Measurements from ENCODE around the gene LARP4B. TPM values are rescaled to one million over a fixed set of nuclear protein-coding genes. Genes with fewer than 3 reads are reported as not detected.

The LARP4B gene
- total RNA-seq, 1 experiment from 2014 or later = 31.3 TPM

DNA sequence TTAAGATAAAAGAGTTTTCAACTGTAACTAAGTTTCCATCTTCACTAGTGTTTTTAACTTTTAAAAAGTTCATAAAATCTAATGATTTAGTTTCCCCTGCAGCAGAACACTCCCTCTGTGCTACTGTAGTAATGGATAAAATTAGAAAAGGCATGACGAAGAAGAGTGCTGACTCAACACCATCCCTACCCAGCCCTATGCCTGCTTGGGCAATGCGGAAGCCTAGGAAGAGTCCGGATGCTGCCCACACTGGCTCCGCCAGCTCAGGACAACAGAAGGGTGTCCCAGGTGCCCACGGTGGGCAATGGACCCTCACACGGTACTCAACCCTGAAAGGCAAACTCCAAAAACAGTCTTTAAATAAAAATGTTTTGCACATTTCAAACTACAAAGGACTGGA is 118.2 kb downstream of the LARP4B start:
- H3K4me3 ChIP-seq (ENCODE audit: insufficient read depth, low read depth, low read length) = no peak overlapping the region
- H3K36me3 ChIP-seq (replicated peaks; ENCODE audit: control insufficient read depth, insufficient read depth, low read length) = peaks cover 47% of the 10 kb centered on the region
- no peak for DNase-seq
- H3K27me3 ChIP-seq (ENCODE audit: control insufficient read depth, insufficient read depth, low read length) = no peaks in the 10 kb centered on the region

DNA sequence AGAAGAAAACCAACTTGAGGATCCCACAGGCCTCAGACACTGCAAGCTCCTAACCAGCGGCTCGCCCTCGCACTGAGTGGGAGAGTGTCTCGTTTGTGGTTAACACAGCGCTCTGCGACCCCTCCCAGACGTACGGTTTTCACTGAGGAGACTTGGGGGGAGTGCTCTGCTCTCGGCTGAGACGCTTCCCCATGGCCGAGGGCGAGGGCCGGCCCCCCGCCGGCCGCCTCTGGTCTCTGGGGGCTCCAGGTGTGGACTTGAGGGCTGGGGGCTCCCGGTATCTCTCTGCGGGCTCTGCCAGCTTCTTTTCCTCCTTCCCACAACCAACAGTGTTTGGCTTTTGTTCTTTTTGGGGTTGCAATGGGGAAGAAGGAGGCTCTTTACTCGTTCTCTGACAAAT is 118.7 kb downstream of the LARP4B start:
- no peak for DNase-seq
- H3K36me3 ChIP-seq (replicated peaks; ENCODE audit: control insufficient read depth, insufficient read depth, low read length) = peaks cover 47% of the 10 kb centered on the region
- no peaks in the 10 kb centered on the region for H3K27me3 ChIP-seq (ENCODE audit: control insufficient read depth, insufficient read depth, low read length)
- H3K4me3 ChIP-seq (ENCODE audit: insufficient read depth, low read depth, low read length) = no peak overlapping the region

DNA sequence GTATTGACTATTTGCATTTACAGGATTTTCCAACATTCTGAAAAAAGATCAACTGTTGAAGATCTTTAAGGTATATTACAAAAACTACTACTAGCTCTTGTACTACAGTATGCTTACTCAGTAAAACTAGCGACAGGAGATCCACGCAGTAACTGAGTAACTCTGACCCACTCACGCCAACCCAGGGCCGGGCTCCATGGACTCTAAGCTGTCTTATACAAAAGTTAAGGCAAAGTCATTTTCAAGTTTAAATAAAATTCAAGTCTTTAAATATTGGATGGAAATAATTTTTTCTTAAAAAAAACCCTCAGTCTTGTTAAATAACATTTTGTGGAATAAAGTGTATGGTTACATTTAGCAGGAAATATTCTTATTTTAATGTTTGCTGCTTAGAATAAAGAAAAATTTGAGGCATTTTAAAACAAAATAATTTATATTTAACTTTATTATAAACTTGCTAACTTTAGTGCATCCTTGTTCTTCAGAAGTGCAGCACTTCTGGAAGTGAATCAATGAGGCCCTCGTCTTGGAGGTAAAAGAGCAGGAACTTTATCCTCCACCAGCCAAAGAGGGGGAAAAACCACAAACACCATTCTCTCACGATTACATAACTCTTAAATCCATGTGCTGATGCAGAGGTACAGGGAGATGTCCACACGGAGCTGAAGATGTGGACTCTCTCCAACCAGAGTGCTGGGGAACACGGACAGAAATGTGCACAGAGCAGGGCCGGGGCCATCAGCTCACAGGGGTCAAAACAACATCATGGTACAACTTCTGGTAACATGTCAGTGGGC is 119.9 kb downstream of the LARP4B start:
- no peak for DNase-seq
- Histone ChIP-seq H3K27me3 (ENCODE audit: control insufficient read depth, insufficient read depth, low read length) (no peaks in the 10 kb centered on the region), H3K4me3 (ENCODE audit: insufficient read depth, low read depth, low read length) (no peak overlapping the region), H3K36me3 (replicated peaks; ENCODE audit: control insufficient read depth, insufficient read depth, low read length) (peaks cover 44% of the 10 kb centered on the region)

DNA sequence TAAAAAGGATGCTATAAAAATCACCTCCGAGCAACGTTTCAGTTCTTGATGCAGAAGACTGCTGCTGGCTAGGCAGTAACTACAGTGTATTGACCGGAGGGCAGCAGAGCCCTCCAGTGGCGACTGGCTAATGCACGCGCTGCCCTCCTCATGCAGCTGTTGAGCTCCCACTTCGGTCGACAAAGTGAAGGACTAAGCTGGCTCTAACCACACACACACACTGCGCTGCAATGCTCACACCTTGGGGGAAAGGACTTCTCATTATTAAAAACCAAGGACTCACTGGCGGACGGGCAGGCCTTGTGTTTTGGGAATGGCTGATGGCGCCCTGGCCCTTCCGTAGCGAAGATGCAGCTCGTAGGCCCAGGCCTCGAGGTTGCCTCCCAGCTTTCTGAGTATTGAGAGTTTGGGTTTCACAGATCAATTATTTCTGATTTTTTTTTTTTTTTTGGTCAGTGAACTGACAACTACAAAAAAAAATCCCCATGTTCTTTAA is 121.1 kb downstream of the LARP4B start:
- peak; percentile 83 for DNase-seq
- peaks cover 36% of the 10 kb centered on the region for H3K36me3 ChIP-seq (replicated peaks; ENCODE audit: control insufficient read depth, insufficient read depth, low read length)
- no peak overlapping the region for H3K4me3 ChIP-seq (ENCODE audit: insufficient read depth, low read depth, low read length)
- no peaks in the 10 kb centered on the region for H3K27me3 ChIP-seq (ENCODE audit: control insufficient read depth, insufficient read depth, low read length)

DNA sequence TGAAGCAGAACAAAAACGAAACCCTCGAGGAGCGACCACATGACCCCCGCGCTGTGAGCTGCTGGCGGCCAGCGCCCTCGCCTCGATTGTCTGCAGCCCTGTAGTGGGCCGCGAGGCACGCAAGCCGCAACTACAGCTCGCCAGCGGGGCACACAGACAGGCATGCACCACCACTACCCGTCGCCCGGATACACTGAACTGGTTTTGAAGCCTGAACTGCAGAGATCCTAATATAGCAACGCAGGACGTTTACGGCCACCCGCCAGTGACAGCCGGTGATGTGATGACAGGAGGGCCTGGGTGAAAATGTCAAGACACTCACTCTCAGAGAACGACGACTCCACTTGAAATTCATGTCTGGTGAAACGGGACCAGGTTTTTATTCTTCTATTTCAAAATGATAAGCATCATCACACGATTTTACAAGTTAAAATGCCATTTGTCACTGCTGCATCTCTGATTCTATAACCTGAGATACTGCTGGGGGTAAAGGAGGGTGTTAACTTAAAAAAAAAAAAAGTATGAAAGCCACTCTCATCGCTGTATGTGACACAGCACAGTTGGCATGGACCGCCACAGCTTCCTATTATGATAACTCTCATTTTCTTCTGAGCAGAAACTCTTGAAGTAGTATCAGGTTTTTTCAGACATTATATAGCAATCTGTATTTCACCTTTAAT is 121.7 kb downstream of the LARP4B start:
- no peaks in the 10 kb centered on the region for H3K27me3 ChIP-seq (ENCODE audit: control insufficient read depth, insufficient read depth, low read length)
- H3K4me3 ChIP-seq (ENCODE audit: insufficient read depth, low read depth, low read length) = no peak overlapping the region
- no peak for DNase-seq
- peaks cover 30% of the 10 kb centered on the region for H3K36me3 ChIP-seq (replicated peaks; ENCODE audit: control insufficient read depth, insufficient read depth, low read length)

DNA sequence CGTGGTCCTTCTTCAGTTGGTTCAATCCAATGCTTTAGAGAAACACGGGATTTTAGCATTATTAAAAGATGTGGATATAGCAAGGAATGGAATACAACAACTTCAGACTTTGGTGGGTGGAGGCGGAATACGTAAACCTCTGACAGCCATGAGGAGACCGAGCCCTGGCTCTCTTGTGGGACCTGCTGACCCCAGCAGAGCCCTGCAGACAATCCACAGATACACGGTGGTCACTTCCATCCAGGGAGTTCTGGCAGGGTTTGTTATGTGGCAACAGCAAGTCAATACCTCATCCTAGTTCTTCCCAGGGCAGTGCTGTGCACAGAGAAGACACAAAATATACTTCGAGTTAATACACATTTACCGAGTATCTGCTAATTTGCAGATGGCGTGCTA is 123.5 kb downstream of the LARP4B start:
- peaks cover 20% of the 10 kb centered on the region for H3K36me3 ChIP-seq (replicated peaks; ENCODE audit: control insufficient read depth, insufficient read depth, low read length)

DNA sequence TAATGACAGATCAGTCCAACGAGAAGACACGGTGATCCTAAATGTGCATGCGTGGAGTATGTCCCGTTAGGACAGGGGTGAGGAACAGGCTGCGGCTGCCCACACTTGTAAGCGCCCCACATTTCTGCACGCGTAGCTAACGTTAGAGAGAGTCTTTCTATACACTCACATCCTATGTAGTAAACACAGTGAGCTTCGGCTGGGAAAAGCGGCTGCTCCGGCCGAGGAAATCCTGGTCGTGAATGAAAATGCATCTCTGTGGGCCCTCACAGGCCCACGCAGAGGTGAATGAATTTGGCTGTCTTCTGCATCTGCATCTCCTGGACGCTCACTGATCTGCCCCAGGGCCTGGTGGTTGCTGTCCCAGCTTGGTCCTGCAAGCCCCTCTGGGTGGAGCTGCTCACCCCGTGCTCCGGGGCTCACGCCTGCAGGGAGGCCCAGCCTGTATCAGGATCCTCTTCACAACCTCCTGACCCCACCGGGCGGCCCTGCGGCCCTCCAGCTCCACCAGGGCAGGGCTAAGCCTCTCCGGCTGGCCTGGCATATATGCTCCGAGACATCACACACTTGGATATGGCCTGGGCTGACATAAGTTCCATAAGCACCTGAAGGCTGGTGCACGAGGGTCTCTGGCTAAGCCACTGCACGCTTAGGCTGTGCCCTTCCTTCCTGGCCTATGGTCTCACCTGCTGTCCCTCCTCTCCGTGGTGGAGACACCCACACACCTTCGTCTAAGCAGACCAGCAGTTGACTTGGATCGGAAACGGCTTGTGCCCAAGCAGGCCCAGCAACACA is 124.1 kb downstream of the LARP4B start:
- Histone ChIP-seq H3K4me3 (ENCODE audit: insufficient read depth, low read depth, low read length) (no peak overlapping the region), H3K27me3 (ENCODE audit: control insufficient read depth, insufficient read depth, low read length) (no peaks in the 10 kb centered on the region), H3K36me3 (replicated peaks; ENCODE audit: control insufficient read depth, insufficient read depth, low read length) (peaks cover 18% of the 10 kb centered on the region)
- no peak for DNase-seq

More for the DNA sequence above, 123.5 kb downstream of the LARP4B start:
- DNase-seq = no peak
- H3K4me3 ChIP-seq (ENCODE audit: insufficient read depth, low read depth, low read length) = no peak overlapping the region
- H3K27me3 ChIP-seq (ENCODE audit: control insufficient read depth, insufficient read depth, low read length) = no peaks in the 10 kb centered on the region

DNA sequence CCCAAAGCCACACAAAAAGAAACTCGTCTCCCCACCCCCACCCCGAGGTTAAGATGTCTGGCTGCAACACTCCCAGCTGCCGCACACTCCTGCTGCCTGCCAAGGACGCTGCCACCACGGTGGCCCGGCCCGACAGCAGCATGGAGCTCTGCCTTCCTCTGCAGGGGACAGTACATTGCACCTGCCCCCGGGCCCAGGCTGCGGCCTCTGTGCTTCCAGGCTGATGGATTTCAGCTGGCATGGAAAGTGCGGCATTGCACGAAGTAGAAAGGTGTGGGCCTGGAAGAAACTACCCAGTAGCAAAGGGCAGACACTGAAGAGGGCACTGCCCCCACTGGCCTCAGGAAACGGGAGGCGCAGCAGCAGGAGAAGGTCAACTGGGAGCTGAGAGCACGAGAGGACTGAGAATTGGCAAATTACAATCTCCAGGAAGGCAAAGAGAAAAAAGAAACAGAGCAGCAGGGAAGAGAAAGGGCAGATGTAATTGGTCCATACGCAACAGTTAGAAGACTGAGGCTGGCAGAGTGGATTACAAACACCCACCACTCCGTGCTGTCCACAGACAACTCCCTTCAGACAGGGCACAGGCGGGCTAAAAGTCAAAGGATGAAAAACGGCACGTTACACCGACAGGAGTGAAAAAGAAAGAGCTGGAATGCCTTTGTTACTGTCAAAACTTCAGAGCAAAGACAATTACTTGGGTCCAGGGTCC is 124.9 kb downstream of the LARP4B start:
- Histone ChIP-seq H3K4me3 (ENCODE audit: insufficient read depth, low read depth, low read length) (no peak overlapping the region), H3K27me3 (ENCODE audit: control insufficient read depth, insufficient read depth, low read length) (no peaks in the 10 kb centered on the region), H3K36me3 (replicated peaks; ENCODE audit: control insufficient read depth, insufficient read depth, low read length) (peaks cover 12% of the 10 kb centered on the region)
- DNase-seq = no peak

DNA sequence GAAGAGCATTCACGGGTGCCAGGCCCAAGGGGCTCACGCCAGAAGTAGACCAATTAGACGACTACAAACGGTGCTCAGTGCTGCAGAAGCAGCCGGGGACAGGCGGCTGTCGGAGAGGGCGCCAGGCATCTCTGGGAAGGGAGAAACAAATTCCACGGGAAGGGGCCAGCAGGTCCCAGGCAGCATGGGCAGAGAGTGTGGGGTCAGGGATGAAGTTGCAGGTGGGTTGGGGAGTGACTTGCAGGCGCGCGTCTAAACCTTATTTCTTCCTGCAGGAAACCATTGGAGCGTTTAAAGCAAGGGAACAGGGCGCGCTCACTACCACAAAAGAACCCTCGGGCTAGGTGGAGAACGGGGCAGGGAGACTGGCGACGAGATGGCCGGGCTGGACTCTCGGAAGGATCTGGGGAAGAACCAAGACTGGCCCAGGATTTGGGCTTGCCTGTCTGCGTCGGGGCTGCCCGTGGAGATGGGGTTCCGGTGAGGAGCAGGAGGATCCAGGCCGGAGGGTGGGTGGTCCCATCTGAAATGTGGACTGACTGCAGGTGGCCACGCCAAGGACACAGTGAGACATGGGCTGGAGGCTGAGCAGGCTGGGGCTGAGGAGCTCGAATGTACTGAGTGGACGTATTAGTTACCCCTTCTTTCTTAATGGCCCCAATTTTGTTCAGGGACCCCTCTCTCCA is 125.7 kb downstream of the LARP4B start:
- Histone ChIP-seq H3K36me3 (replicated peaks; ENCODE audit: control insufficient read depth, insufficient read depth, low read length) (peaks cover 11% of the 10 kb centered on the region), H3K27me3 (ENCODE audit: control insufficient read depth, insufficient read depth, low read length) (no peaks in the 10 kb centered on the region), H3K4me3 (ENCODE audit: insufficient read depth, low read depth, low read length) (no peak overlapping the region)
- DNase-seq = no peak

DNA sequence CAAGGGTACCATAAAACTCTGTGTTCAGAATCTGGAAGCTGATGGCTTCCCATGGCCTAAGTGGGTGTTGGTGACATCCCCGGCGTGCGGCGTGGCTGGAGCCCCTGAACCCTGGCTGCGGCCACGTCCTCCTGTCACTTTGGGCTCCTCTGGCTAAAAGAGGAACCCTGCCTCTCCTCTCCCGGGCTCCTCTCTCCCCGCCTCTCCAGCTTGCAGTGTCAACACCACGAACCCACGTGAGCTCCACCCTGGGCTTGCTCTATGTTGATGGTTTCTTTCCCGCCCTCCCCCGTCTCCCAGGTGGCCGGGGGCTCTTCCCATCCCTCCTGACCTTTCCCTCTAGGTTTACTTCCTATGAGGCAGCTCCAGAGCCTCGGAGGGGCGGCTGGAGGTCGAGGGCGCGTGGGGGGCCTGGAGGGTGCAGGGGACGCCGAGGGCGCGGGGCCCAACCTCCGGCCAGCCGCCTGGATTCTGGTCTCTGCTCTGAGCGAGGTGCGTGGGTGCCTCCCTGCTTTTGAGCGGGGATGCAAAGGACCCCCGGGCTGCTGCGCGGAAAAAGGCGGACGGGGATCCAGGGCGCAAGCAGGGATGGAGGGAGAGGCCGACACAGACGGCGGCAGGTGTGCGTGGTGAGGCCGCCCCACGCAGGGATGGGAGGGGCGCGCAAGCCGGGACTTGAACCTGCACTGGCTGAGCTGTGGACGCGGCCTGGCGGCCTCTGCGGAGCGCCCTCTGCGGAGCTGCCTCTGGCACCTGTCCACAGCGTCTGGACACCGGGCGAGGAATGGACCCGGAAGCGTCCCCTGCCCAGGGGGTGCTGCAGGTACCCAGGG is 126.5 kb downstream of the LARP4B start:
- Histone ChIP-seq H3K36me3 (replicated peaks; ENCODE audit: control insufficient read depth, insufficient read depth, low read length) (peaks cover 11% of the 10 kb centered on the region), H3K4me3 (ENCODE audit: insufficient read depth, low read depth, low read length) (no peak overlapping the region), H3K27me3 (ENCODE audit: control insufficient read depth, insufficient read depth, low read length) (no peaks in the 10 kb centered on the region)
- DNase-seq = peak; percentile 63

DNA sequence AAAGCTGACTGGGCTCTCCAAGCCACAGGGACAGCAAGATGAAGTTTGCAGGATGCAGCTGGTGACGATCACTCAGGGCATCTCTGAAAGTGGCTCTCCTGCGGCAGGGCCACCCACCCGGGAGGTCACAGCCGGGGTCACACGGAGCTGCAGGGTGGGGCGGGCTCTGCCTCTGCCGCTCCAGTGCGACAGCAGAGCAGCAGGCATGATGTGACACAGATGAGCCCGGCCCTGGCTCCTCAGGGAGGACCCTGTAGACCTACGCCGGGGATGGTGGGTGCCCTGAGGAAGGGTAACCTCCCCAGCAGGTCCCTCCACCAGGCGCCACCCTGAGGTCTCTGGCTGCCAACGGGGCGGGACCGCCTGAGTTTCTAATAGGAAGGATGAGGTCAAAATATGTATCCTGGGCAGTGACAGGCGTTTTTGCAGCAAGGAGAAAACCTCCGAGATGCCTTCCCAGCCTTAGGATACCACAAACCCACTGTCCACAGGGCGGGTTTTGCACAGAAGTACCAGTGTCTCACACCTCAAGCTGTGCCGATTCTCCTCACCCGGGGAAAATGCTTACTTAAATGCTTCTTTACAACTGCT is 127.2 kb downstream of the LARP4B start:
- Histone ChIP-seq H3K4me3 (ENCODE audit: insufficient read depth, low read depth, low read length) (no peak overlapping the region), H3K27me3 (ENCODE audit: control insufficient read depth, insufficient read depth, low read length) (no peaks in the 10 kb centered on the region), H3K36me3 (replicated peaks; ENCODE audit: control insufficient read depth, insufficient read depth, low read length) (peaks cover 8% of the 10 kb centered on the region)
- peak; percentile 63 for DNase-seq

DNA sequence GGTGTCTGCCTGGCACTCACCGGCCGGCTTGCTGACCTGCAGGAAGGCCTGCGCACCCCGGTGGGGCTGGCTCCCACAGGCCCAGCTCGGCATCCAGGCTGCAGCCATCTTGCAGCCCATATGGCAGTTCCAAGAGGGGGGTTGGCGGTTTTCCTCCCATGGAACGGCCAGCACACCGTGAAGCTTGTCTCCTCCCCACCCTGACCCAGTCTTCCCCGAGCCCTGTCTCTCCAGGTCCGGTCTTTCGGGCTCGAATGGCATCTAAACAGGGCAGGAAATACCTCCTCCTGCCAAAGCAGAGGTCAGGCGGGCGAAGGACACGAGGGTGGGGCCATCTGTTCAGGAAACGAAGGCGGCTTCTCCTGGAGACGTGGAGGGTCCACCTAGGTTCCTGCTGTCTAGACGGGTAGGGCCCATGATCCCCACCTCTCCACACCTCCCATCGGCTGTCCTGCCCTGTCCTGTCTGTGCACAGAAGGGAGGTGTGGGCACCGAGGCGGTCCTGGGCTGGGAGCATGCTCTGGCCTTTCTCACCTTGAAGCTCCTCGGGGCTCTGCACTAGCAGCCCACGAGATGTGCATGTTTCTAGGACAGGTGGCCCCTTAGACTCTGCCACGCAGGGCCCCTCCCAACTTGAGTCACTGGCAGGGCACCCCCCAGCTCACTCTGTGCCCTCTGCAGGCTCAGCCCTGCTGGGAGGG is 128.3 kb downstream of the LARP4B start:
- DNase-seq = peak; percentile 45
- Histone ChIP-seq H3K4me3 (ENCODE audit: insufficient read depth, low read depth, low read length) (no peak overlapping the region), H3K36me3 (replicated peaks; ENCODE audit: control insufficient read depth, insufficient read depth, low read length) (peaks cover 8% of the 10 kb centered on the region), H3K27me3 (ENCODE audit: control insufficient read depth, insufficient read depth, low read length) (no peaks in the 10 kb centered on the region)
